ENCODE results near the gene CD40.

Gene CD40

DNA sequence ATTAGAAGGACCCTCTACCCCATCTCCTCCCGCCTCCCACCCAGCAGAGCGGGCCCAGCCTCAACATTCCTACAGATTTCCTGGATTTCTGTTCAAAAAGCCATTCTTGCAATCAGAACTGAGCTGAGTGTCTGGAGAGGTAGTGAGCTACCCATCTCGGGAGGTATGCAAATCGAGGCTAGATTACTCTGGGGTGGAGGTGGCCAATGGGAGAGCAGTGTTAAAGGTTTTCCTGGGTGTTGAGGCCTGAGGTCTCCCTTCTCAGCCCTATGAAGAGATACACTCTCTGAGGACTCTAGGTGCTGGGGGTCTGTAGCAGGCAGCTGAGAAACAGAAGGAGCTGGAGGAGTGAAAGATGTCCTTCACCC is 57.0 kb downstream of the CD40 start:
- no peak for DNase-seq

DNA sequence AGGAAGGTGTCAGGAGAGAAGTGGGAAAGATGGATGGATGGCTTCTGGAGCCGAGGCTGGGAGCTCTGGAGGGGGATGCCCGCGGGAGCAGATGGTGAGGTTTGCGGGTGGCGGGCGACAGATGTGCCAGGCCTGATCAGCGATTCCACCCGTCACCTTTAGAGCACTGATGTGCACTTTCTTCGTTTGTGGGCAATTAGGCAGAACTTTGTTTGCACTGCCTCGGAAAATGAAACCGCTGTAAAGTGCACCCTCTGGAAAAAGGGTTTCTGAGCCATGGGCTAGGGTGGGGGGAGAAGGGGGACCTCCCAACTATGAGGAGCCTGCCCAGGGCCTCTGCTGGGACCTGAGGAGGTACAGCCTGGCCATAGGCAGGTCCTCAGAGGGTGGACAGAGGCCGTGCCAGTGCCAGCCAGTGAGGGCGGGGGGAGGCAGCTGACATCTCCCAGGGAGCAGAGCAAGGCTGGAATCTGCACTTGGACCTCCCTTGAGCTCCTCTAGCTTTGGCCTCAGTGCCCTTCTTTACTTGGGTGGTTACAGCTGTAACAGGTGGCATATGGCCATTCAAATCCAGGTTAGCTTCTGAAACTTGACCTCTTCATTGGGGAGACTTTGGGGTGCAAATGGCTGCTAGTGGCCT is 58.7 kb downstream of the CD40 start:
- DNase-seq: no peak

DNA sequence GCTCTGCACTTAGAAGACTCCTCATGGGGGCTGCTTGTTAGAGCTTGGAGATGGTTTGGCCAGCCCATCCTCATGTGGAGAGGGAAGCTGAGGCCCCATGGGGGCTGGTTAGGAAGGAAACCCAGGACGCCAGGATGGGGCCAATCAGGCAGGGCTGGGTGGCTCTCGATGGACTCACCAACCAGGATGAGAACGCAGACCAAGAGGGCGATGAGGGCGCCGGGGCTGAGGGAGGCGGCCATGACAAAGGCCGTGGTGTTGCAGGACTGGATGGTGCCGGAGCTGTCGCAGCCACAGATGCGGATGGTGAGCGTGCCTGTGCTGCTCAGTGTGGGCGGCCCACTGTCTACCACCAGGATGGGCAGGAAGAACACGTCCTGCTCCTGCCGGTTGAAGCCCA is 59.7 kb downstream of the CD40 start:
- no peak for DNase-seq

DNA sequence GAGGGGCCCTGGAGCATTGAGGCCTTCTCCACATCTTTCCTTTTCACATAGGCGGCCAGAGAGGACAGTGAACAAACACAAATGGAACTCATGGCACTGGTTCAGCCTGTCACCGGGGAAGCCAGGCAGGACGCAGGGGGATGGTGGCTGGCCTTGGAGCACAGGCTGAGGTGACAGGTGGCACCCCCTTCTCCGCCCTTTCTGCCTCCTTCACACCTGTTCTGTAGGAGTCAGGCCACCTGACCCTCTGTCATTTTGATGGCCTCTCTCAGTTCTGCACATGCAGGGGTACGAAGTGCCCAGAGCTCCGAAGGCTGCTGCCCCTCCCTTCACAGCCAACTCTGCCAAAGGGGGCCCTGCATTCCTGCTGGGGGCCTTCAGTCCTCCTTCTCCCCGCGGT is 60.8 kb downstream of the CD40 start:
- no peak for DNase-seq
